Stimulated activated CD4-positive, alpha-beta T cell treated with anti-CD3 and anti-CD28 coated beads, TNF-alpha, amount 100 ng/mL, for 1 hour (primary cell): ENCODE measurements around the gene FKRP.
"Not testable (repeated sequence)": the region's sequence is repeated elsewhere in the genome, so short reads cannot be mapped to it uniquely, and the experiment has no call there.

Source experiments
- DNase-seq, 3 donors: peaks; one replicate each; pipeline ENCODE4 v3.0.0-alpha.2; 2020; ENCODE audit warnings: low read depth in 3 of 3, low spot score in 1 of 3

FKRP gene

GRCh38 chr19:46755853-46756543, 10.1 kb downstream of the FKRP start:
- DNase-seq, result no peak

GRCh38 chr19:46756544-46756888, 10.7 kb downstream of the FKRP start:
- DNase-seq, result no peak

GRCh38 chr19:46759206-46759605, 13.3 kb downstream of the FKRP start:
- no peak for DNase-seq

GRCh38 chr19:46759817-46760333, 14.0 kb downstream of the FKRP start:
- DNase-seq, result no peak

- no peak for DNase-seq
These were observed 14.5 kb downstream of the FKRP start for GRCh38 chr19:46760363-46760762.

- DNase-seq, result not testable (repeated sequence)
These were observed 15.0 kb downstream of the FKRP start for GRCh38 chr19:46760897-46761296.

GRCh38 chr19:46761418-46761831, 15.6 kb downstream of the FKRP start:
- no peak for DNase-seq

- DNase-seq, result no peak
These were observed 16.5 kb downstream of the FKRP start for GRCh38 chr19:46762245-46762890.

- DNase-seq, result no peak
These were observed 19.0 kb downstream of the FKRP start for GRCh38 chr19:46764817-46765291.

- DNase-seq, result peak in 1 of 3 donors; percentile 51
These were observed 20.9 kb downstream of the FKRP start for GRCh38 chr19:46766569-46767317.

- DNase-seq, result not testable (repeated sequence)
These were observed 22.9 kb downstream of the FKRP start for GRCh38 chr19:46768746-46769145.

- DNase-seq, result no peak
These were observed 26.5 kb downstream of the FKRP start for GRCh38 chr19:46772170-46773017.

GRCh38 chr19:46773018-46773399, 27.2 kb downstream of the FKRP start:
- no peak for DNase-seq

GRCh38 chr19:46775642-46776258, 29.9 kb downstream of the FKRP start:
- no peak for DNase-seq

GRCh38 chr19:46776927-46777911, 31.4 kb downstream of the FKRP start:
- no peak for DNase-seq

- not testable (repeated sequence) for DNase-seq
These were observed 32.2 kb downstream of the FKRP start for GRCh38 chr19:46777956-46778645.

- no peak for DNase-seq
These were observed 36.6 kb downstream of the FKRP start for GRCh38 chr19:46782355-46783019.

GRCh38 chr19:46783670-46784069, 37.8 kb downstream of the FKRP start:
- DNase-seq, result no peak
